Left lobe of liver (tissue), 2 donors: Measurements from ENCODE around the gene CYP1A2. TPM values are rescaled to one million over a fixed set of nuclear protein-coding genes. Genes with fewer than 3 reads are reported as not detected.
"Not testable (repeated sequence)": the region's sequence is repeated elsewhere in the genome, so short reads cannot be mapped to it uniquely, and the experiment has no call there.

ENCODE experiments used
- ATAC-seq: fragments of 200-7000 bp; cut with Tn5 transposase; one replicate; pipeline ENCODE4 v1.9.1; 2020; ENCODE audit warnings: mild to moderate bottlenecking, moderate library complexity
- DNase-seq: peaks from one replicate; pipeline ENCODE4 v3.0.0-alpha.2; 2020; ENCODE audit warnings: low spot score
- total RNA-seq: library from RNA; stranded (reverse); gene quantifications from one replicate; pipeline ENCODE4 v1.2.1, GENCODE V29; 2021
- donor health status: DM: no; HTN: no; CAD: no; lungs with moderate emphysema.
- donor health status: DM: no; HTN: yes; CAD: no.

The CYP1A2 gene
- total RNA-seq, 1 donor from 2014 or later, result 120 TPM

GRCh38 chr15:74733269-74733668 lies 15.4 kb upstream of the CYP1A2 start:
- ATAC-seq, result no peak
- no peak for DNase-seq

GRCh38 chr15:74735305-74735704 lies 13.3 kb upstream of the CYP1A2 start:
- DNase-seq, result no peak
- ATAC-seq, result peak; percentile 43

GRCh38 chr15:74738239-74738638 lies 10.4 kb upstream of the CYP1A2 start:
- DNase-seq, ATAC-seq: not testable (repeated sequence)

- no peak for DNase-seq
Measured at GRCh38 chr15:74742422-74742821, 6.2 kb upstream of the CYP1A2 start.

GRCh38 chr15:74746389-74746788 lies 2.3 kb upstream of the CYP1A2 start:
- no peak for ATAC-seq
- DNase-seq, result no peak

More at GRCh38 chr15:74742422-74742821, 6.2 kb upstream of the CYP1A2 start:
- ATAC-seq, result no peak

- peak; percentile 84 for ATAC-seq
- peak; percentile 92 for DNase-seq
Measured at GRCh38 chr15:74749832-74750231, 1.2 kb downstream of the CYP1A2 start.

GRCh38 chr15:74750751-74751150 lies 2.1 kb downstream of the CYP1A2 start:
- DNase-seq, result no peak
- no peak for ATAC-seq

GRCh38 chr15:74752011-74752410 lies 3.4 kb downstream of the CYP1A2 start:
- DNase-seq, result no peak
- ATAC-seq, result no peak

- no peak for DNase-seq
- ATAC-seq, result no peak
Measured at GRCh38 chr15:74752531-74752930, 3.9 kb downstream of the CYP1A2 start.

GRCh38 chr15:74754593-74755215 lies 6.1 kb downstream of the CYP1A2 start:
- DNase-seq (no peak), ATAC-seq (no peak)

GRCh38 chr15:74758736-74759135 lies 10.1 kb downstream of the CYP1A2 start:
- DNase-seq (no peak), ATAC-seq (peak; percentile 90)

GRCh38 chr15:74762791-74763150 lies 14.1 kb downstream of the CYP1A2 start:
- ATAC-seq (no peak), DNase-seq (no peak)

GRCh38 chr15:74763416-74763815 lies 14.8 kb downstream of the CYP1A2 start:
- ATAC-seq (peak; percentile 48), DNase-seq (no peak)

GRCh38 chr15:74767167-74768098 lies 18.8 kb downstream of the CYP1A2 start:
- DNase-seq (no peak), ATAC-seq (no peak)

- ATAC-seq, result no peak
- DNase-seq, result no peak
Measured at GRCh38 chr15:74768099-74768770, 19.6 kb downstream of the CYP1A2 start.

GRCh38 chr15:74768771-74769342 lies 20.2 kb downstream of the CYP1A2 start:
- DNase-seq (peak; percentile 66), ATAC-seq (peak; percentile 77)

- DNase-seq (no peak), ATAC-seq (no peak)
Measured at GRCh38 chr15:74769463-74770025, 20.9 kb downstream of the CYP1A2 start.

GRCh38 chr15:74770211-74770903 lies 21.7 kb downstream of the CYP1A2 start:
- DNase-seq (no peak), ATAC-seq (no peak)

GRCh38 chr15:74773329-74773728 lies 24.7 kb downstream of the CYP1A2 start:
- DNase-seq (no peak), ATAC-seq (no peak)

- no peak for DNase-seq
- no peak for ATAC-seq
Measured at GRCh38 chr15:74773731-74774252, 25.1 kb downstream of the CYP1A2 start.
